Testis (tissue), 3 donors: Measurements from ENCODE around the gene CRLF1. TPM values are rescaled to one million over a fixed set of nuclear protein-coding genes. Genes with fewer than 3 reads are reported as not detected.
"Not testable (repeated sequence)": the region's sequence is repeated elsewhere in the genome, so short reads cannot be mapped to it uniquely, and the experiment has no call there.

Experiments
- DNase-seq: peaks from one replicate; pipeline ENCODE4 v3.0.0-alpha.2; 2019
- H3K27ac ChIP-seq, 2 donors: fragments of 200-600 bp; sonication (generic); one replicate each; pipeline ENCODE4 v1.5.1; 2019
- H3K27me3 ChIP-seq: fragments of 200-600 bp; sonication (generic); one replicate; pipeline ENCODE4 v1.5.1; 2019
- H3K36me3 ChIP-seq: fragments of 200-600 bp; sonication (generic); one replicate; pipeline ENCODE4 v1.5.1; 2017; ENCODE audit warnings: low read depth; ENCODE audit errors: missing control alignments
- H3K4me1 ChIP-seq: fragments of 200-600 bp; sonication (generic); one replicate; pipeline ENCODE4 v1.5.1; 2019
- H3K4me3 ChIP-seq, 2 donors: fragments of 200-600 bp; sonication (generic); one replicate each; pipeline ENCODE4 v1.5.1; 2017 to 2019
- H3K9me3 ChIP-seq: fragments of 200-600 bp; sonication (generic); one replicate; pipeline ENCODE4 v1.5.1; 2017
- CTCF ChIP-seq, 3 experiments: fragments of 450-650 bp in 2 of 3; fragments of 200-600 bp in 1 of 3; sonication (generic) in 1 of 3; IDR thresholded peaks; one replicate each; pipeline ENCODE4 v1.5.1; 2016 to 2019; ENCODE audit warnings: antibody characterized with exemption in 3 of 3, mild to moderate bottlenecking in 2 of 3, moderate library complexity in 1 of 3
- POLR2A ChIP-seq: fragments of 450-650 bp; IDR thresholded peaks from one replicate; pipeline ENCODE4 v1.6.1; 2017; ENCODE audit warnings: antibody characterized with exemption, mild to moderate bottlenecking, moderate library complexity
- WGBS, 2 donors: methylation state at CpG; one replicate each; pipeline ENCODE4 v1.1.5; 2018; 5-methylcytosine and 5-hydroxymethylcytosine counted together
- intact Hi-C: fragments of 100-400 bp; cut with DNase I; formaldehyde crosslinking; loops from one replicate; pipeline ENCODE4 v1.15.1; 2023; ENCODE audit warnings: low total_unique reads
- polyA plus RNA-seq: library from polyadenylated mRNA; stranded (reverse); fragments of 350-450 nt; fragmentation: Illumina TruSeq; extraction: RNeasy Lipid Tissue Mini Kit (QIAGEN cat#74804); gene quantifications from one replicate; pipeline ENCODE4 v1.2.3, GENCODE V29; 2014; ENCODE audit warnings: low read depth, low replicate concordance; ENCODE audit not compliant: insufficient read depth
- total RNA-seq, 2 donors: library from RNA; depleted of rRNA; stranded (reverse); fragments of >200 nt; gene quantifications; one replicate each; pipeline ENCODE4 v1.2.3, GENCODE V29; 2016

CRLF1 gene
- total and polyA plus RNA-seq, 3 donors from 2014 or later, result 4.3 to 8.7 (median 5.3) TPM

- no peaks in the 10 kb centered on the region for H3K36me3 ChIP-seq
- TF ChIP-seq CTCF (IDR thresholded peaks at IDR 0.05) (no peak), POLR2A (no peak)
- H3K9me3 ChIP-seq, result no peaks in the 10 kb centered on the region
- 7 to 30% methylated on average over 6 to 25 of the region's 25 CpGs for WGBS, 2 donors
- H3K27me3 ChIP-seq, result no peaks in the 10 kb centered on the region
- DNase-seq, result no peak
- H3K27ac ChIP-seq, result no peak overlapping the region
- intact Hi-C loops, result loop anchor here (10.0 kb wide), 2 partner anchors 91 to 251 kb away; partner anchors contain the start of gene CRTC1
- H3K4me1 ChIP-seq, result peaks cover 18% of the 10 kb centered on the region
- H3K4me3 ChIP-seq, result peak overlapping the region in 1 of 2 donors; percentile 41
Measured at GRCh38 chr19:18593367-18594095, 13.1 kb downstream of the CRLF1 start.

GRCh38 chr19:18592732-18593131 lies 13.9 kb downstream of the CRLF1 start:
- not testable (repeated sequence) for H3K27ac ChIP-seq, H3K9me3 ChIP-seq, H3K36me3 ChIP-seq, DNase-seq, H3K27me3 ChIP-seq, H3K4me3 ChIP-seq
- WGBS, 2 donors, result 67 to 91% methylated on average over 5 of the region's 5 CpGs
- H3K4me1 ChIP-seq, result peaks cover 25% of the 10 kb centered on the region
- intact Hi-C loops, result loop anchor here (10.0 kb wide), 2 partner anchors 92 to 252 kb away; partner anchors contain the start of gene CRTC1

GRCh38 chr19:18591735-18592385 lies 14.7 kb downstream of the CRLF1 start:
- intact Hi-C loops, result loop anchor here (10.0 kb wide), 2 partner anchors 93 to 253 kb away; partner anchors contain the start of gene CRTC1
- Histone ChIP-seq H3K4me3 (no peak overlapping the region), H3K4me1 (peaks cover 26% of the 10 kb centered on the region), H3K27ac (no peak overlapping the region), H3K9me3 (no peaks in the 10 kb centered on the region), H3K27me3 (no peaks in the 10 kb centered on the region), H3K36me3 (no peaks in the 10 kb centered on the region)
- TF ChIP-seq POLR2A (no peak), CTCF (IDR thresholded peaks at IDR 0.05) (no peak)
- DNase-seq, result no peak
- 91 to 95% methylated on average over 11 to 22 of the region's 22 CpGs for WGBS, 2 donors

- H3K27ac ChIP-seq, result no peak overlapping the region
- DNase-seq, result peak; percentile 59
- no peaks in the 10 kb centered on the region for H3K27me3 ChIP-seq
- no peaks in the 10 kb centered on the region for H3K36me3 ChIP-seq
- TF ChIP-seq POLR2A (no peak), CTCF (IDR thresholded peaks at IDR 0.05) (peak in 1 of 3 experiments; percentile 6)
- peaks cover 26% of the 10 kb centered on the region for H3K4me1 ChIP-seq
- intact Hi-C loops, result loop anchor here (10.0 kb wide), 2 partner anchors 94 to 254 kb away; partner anchors contain the start of gene CRTC1
- WGBS, 2 donors, result 56 to 62% methylated on average over 34 to 40 of the region's 40 CpGs
- no peaks in the 10 kb centered on the region for H3K9me3 ChIP-seq
- H3K4me3 ChIP-seq, result no peak overlapping the region
Measured at GRCh38 chr19:18590273-18591272, 16.0 kb downstream of the CRLF1 start.
